ENCODE data around the gene CROCC2. TPM values are rescaled to one million over a fixed set of nuclear protein-coding genes. Genes with fewer than 3 reads are reported as not detected.

The CROCC2 gene
- total and polyA plus RNA-seq, 2 experiments from 2014 or later = not detected

DNA sequence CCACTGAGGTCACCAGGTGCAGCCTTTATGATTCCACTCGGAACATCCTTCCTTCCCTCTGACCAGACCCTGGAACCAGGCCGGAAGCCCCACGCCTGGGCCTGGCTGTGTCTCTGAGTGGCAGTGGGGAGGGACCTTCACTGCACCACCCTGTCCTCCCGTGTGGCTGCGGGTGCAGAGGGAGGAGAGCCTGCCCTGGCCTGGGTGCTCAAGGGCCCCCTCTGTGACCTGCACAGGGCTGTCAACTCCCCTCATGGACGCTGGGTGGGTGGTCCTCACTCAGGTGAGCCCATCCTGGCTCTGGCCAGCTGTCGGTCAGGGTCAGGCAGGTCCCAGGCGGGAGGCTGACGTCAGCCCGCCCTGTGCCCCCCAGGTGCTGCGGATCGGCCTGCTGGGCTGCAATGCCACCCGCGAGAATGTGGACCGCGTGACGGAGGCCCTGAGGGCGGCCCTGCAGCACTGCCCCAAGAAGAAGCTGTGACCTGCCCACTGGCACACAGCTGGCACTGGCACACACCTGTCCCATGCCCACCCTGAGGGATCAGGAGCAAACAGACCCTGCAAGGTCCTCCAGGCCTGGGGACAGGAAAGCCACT is 27.7 kb upstream of the CROCC2 start:
- Histone ChIP-seq H3K27ac (no peak overlapping the region), H3K27me3 (no peaks in the 10 kb centered on the region), H3K36me3 (no peaks in the 10 kb centered on the region), H3K9me3 (ENCODE audit: low read depth) (no peaks in the 10 kb centered on the region), H3K4me3 (no peak overlapping the region), H3K4me1 (ENCODE audit: low read depth) (no peaks in the 10 kb centered on the region)
- TF ChIP-seq, protein P1, sequence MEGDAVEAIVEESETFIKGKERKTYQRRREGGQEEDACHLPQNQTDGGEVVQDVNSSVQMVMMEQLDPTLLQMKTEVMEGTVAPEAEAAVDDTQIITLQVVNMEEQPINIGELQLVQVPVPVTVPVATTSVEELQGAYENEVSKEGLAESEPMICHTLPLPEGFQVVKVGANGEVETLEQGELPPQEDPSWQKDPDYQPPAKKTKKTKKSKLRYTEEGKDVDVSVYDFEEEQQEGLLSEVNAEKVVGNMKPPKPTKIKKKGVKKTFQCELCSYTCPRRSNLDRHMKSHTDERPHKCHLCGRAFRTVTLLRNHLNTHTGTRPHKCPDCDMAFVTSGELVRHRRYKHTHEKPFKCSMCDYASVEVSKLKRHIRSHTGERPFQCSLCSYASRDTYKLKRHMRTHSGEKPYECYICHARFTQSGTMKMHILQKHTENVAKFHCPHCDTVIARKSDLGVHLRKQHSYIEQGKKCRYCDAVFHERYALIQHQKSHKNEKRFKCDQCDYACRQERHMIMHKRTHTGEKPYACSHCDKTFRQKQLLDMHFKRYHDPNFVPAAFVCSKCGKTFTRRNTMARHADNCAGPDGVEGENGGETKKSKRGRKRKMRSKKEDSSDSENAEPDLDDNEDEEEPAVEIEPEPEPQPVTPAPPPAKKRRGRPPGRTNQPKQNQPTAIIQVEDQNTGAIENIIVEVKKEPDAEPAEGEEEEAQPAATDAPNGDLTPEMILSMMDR (IDR thresholded peaks at IDR 0.05; ENCODE audit: low read depth, low read length) = no peak
- DNase-seq (ENCODE audit: low read depth in 1 of 2, low spot score in 1 of 2) = no peak

DNA sequence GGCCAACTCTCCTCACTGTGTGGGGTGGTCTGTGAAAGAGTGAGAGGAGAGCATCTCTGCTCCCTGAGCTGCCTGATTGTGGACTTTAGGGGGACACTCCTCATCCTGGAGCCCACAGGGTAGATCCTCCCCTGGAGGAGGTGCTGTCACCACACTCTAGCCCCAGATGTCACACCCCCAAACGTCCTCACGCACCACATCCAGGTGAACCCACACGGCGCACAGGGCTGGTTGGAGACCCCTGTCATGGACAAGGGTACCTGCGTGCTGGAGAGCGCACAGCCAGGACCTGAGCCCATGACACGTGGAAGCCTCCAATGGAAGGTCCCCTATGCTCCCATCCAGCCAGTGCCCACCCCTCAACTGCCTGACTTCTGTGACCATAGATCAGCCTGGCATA is 27.0 kb upstream of the CROCC2 start:
- no peak overlapping the region for H3K4me3 ChIP-seq
- no peaks in the 10 kb centered on the region for H3K27me3 ChIP-seq
- TF ChIP-seq, protein P1 (IDR thresholded peaks at IDR 0.05; ENCODE audit: low read depth, low read length) = no peak
- H3K36me3 ChIP-seq = no peaks in the 10 kb centered on the region
- no peak overlapping the region for H3K27ac ChIP-seq
- no peak for DNase-seq (ENCODE audit: low read depth in 1 of 2, low spot score in 1 of 2)
- no peaks in the 10 kb centered on the region for H3K9me3 ChIP-seq (ENCODE audit: low read depth)
- H3K4me1 ChIP-seq (ENCODE audit: low read depth) = no peaks in the 10 kb centered on the region

DNA sequence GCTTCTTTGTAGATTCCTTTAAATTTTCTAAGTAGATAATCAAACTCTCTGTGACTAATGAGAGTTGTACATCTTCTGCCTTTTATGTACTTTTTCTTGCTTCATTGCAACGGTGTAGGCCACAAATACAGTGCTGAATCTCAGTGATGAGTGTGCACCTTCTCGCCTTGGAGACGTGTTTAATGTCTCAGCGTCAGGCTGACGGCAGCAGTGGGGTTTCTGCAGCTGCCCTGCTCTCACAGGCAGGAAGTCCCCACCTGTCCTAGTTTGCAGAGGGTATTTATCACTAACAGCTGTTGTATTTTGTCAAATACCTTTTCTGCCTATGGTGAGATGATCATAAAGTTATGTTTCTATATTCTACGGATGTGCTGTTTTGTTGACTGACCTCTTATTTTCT is 24.2 kb upstream of the CROCC2 start:
- Histone ChIP-seq H3K4me1 (ENCODE audit: low read depth) (no peaks in the 10 kb centered on the region), H3K27me3 (no peaks in the 10 kb centered on the region), H3K4me3 (no peak overlapping the region), H3K9me3 (ENCODE audit: low read depth) (no peaks in the 10 kb centered on the region), H3K27ac (no peak overlapping the region), H3K36me3 (no peaks in the 10 kb centered on the region)
- DNase-seq (ENCODE audit: low read depth in 1 of 2, low spot score in 1 of 2) = no peak
- TF ChIP-seq, protein P1 (IDR thresholded peaks at IDR 0.05; ENCODE audit: low read depth, low read length) = no peak

DNA sequence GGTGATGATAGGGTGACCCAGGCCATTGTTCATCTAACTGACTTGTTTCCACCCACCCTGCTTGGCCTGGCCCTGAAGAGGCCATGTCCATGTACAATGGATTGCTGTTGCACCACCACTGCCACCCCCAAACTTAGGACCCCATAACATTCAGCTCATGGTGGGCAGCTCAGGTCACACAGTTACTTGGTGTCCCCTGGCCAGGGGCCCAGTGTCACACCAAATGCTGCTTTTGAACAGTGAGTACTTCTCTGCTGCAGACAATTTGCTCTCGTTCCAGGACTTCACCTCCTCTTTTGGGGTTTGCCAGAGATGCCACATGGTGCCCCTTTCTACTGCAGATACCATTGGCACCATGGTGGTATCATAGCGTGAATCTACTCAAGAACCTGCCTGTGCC is 21.9 kb upstream of the CROCC2 start:
- no peak for DNase-seq (ENCODE audit: low read depth in 1 of 2, low spot score in 1 of 2)
- H3K27me3 ChIP-seq = no peaks in the 10 kb centered on the region
- H3K4me1 ChIP-seq (ENCODE audit: low read depth) = no peaks in the 10 kb centered on the region
- H3K4me3 ChIP-seq = no peak overlapping the region
- H3K36me3 ChIP-seq = no peaks in the 10 kb centered on the region
- TF ChIP-seq, protein P1 (IDR thresholded peaks at IDR 0.05; ENCODE audit: low read depth, low read length) = no peak
- H3K9me3 ChIP-seq (ENCODE audit: low read depth) = no peaks in the 10 kb centered on the region
- H3K27ac ChIP-seq = no peak overlapping the region

DNA sequence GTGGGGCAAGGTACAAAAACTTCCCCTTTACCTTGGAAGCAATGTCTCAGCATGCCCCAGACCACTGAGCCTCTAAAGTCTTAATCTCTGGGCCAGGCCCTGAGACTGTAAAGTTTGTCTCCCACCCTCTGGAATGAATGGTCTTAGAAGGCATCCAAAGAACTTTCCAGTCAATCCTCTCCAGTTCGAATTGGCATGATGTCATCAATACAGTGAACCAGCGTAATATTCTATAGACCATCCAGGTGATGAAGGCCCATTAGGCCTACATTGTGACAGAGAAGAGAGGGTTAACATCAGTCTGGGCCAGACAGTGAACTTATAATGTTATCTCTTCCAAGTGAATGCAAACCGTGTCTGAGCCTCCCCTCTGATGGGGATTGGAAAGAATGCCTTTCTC is 21.4 kb upstream of the CROCC2 start:
- TF ChIP-seq, protein P1 (IDR thresholded peaks at IDR 0.05; ENCODE audit: low read depth, low read length) = no peak
- Histone ChIP-seq H3K36me3 (no peaks in the 10 kb centered on the region), H3K9me3 (ENCODE audit: low read depth) (no peaks in the 10 kb centered on the region), H3K27ac (no peak overlapping the region), H3K27me3 (no peaks in the 10 kb centered on the region), H3K4me3 (no peak overlapping the region), H3K4me1 (ENCODE audit: low read depth) (no peaks in the 10 kb centered on the region)
- DNase-seq (ENCODE audit: low read depth in 1 of 2, low spot score in 1 of 2) = no peak
